SK-N-MC (cell line): ENCODE data around the gene MAN2B2.

ENCODE experiments used
- EZH2 ChIP-seq: fragments of 200-600 bp; sonication (generic); IDR thresholded peaks from one replicate; pipeline ENCODE4 v1.6.1; 2017; ENCODE audit warnings: antibody characterized with exemption
- FOXP2 ChIP-seq: optimal IDR thresholded peaks from 2 replicates; pipeline ENCODE3; 2011; ENCODE audit warnings: mild to moderate bottlenecking, moderate library complexity; ENCODE audit not compliant: insufficient read depth; ENCODE audit errors: extremely low read length, control extremely low read depth
- POLR2AphosphoS5 ChIP-seq: IDR thresholded peaks from 2 replicates; pipeline ENCODE4 v1.6.1; 2012; ENCODE audit warnings: mild to moderate bottlenecking, low read depth, low read length, borderline replicate concordance

GRCh38 chr4:6556263-6556662 lies 18.7 kb upstream of the MAN2B2 start:
- TF ChIP-seq EZH2 (no peak), POLR2AphosphoS5 (no peak), FOXP2 (no peak)
